HepG2 (cell line): ENCODE data around the gene CHST3.

Experiments
- ETV6 ChIP-seq: sonication (generic); formaldehyde crosslinking; conservative IDR thresholded peaks from 2 replicates; pipeline ENCODE4 v1.4.0; 2020; ENCODE audit warnings: missing genetic modification reagents
- POLR2A ChIP-seq, 2 experiments: IDR thresholded peaks; 2 replicates each; pipeline ENCODE4 v1.6.1; 2011; ENCODE audit warnings: low read depth in 2 of 2, low read length in 2 of 2, mild to moderate bottlenecking in 1 of 2, moderate library complexity in 1 of 2; ENCODE audit not compliant: insufficient read depth in 1 of 2
- ZNF207 ChIP-seq: fragments of 450-650 bp; IDR thresholded peaks from 2 replicates; pipeline ENCODE4 v1.6.1; 2016; ENCODE audit warnings: antibody characterized with exemption, borderline replicate concordance
- ZNF34 ChIP-seq: sonication (generic); formaldehyde crosslinking; IDR thresholded peaks from 2 replicates; pipeline ENCODE4 v1.4.0; 2020; ENCODE audit warnings: mild to moderate bottlenecking, missing genetic modification reagents, borderline replicate concordance
- TF ChIP-seq, protein P1 (sequence below): sonication (generic); formaldehyde crosslinking; IDR thresholded peaks from 2 replicates; pipeline ENCODE4 v1.5.0; 2020; ENCODE audit warnings: mild to moderate bottlenecking, missing genetic modification reagents, moderate library complexity
- TF ChIP-seq, protein P2 (sequence below): sonication (generic); formaldehyde crosslinking; conservative IDR thresholded peaks from 2 replicates; pipeline ENCODE4 v1.8.1; 2023; ENCODE audit warnings: missing genetic modification reagents
- TF ChIP-seq, protein P3 (sequence below): sonication (generic); formaldehyde crosslinking; IDR thresholded peaks from 2 replicates; pipeline ENCODE4 v1.5.0; 2020; ENCODE audit warnings: mild to moderate bottlenecking, missing genetic modification reagents
- TF ChIP-seq, protein P4 (sequence below): sonication (generic); formaldehyde crosslinking; IDR thresholded peaks from 2 replicates; pipeline ENCODE4; 2020; ENCODE audit warnings: missing genetic modification reagents, mild to moderate bottlenecking, borderline replicate concordance

DNA sequence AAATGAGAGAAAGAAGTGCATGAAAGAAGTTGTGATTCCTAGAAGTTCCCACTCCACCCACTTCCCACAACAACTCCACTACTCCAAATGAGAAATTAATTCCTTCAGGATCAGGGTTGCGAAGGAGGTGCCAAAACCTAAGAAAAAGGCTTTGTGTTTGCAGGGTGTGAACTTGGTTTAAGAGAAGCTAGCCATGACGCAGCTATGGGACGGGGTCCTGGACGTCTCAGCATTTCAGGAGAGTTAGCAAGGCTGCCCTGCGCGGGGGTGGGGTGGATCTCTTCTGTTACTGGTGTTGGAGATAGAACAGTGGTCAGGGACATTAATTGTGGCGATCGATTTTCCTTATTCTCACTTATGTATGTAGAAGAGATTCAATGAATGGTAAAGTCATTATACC, 61.2 kb downstream of the CHST3 start:
- TF ChIP-seq, protein P1, sequence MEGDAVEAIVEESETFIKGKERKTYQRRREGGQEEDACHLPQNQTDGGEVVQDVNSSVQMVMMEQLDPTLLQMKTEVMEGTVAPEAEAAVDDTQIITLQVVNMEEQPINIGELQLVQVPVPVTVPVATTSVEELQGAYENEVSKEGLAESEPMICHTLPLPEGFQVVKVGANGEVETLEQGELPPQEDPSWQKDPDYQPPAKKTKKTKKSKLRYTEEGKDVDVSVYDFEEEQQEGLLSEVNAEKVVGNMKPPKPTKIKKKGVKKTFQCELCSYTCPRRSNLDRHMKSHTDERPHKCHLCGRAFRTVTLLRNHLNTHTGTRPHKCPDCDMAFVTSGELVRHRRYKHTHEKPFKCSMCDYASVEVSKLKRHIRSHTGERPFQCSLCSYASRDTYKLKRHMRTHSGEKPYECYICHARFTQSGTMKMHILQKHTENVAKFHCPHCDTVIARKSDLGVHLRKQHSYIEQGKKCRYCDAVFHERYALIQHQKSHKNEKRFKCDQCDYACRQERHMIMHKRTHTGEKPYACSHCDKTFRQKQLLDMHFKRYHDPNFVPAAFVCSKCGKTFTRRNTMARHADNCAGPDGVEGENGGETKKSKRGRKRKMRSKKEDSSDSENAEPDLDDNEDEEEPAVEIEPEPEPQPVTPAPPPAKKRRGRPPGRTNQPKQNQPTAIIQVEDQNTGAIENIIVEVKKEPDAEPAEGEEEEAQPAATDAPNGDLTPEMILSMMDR (CRISPR knock-in tag) = no peak
- no peak for TF ChIP-seq ETV6 (CRISPR knock-in tag)
- TF ChIP-seq, protein P2, sequence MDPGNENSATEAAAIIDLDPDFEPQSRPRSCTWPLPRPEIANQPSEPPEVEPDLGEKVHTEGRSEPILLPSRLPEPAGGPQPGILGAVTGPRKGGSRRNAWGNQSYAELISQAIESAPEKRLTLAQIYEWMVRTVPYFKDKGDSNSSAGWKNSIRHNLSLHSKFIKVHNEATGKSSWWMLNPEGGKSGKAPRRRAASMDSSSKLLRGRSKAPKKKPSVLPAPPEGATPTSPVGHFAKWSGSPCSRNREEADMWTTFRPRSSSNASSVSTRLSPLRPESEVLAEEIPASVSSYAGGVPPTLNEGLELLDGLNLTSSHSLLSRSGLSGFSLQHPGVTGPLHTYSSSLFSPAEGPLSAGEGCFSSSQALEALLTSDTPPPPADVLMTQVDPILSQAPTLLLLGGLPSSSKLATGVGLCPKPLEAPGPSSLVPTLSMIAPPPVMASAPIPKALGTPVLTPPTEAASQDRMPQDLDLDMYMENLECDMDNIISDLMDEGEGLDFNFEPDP (CRISPR knock-in tag) = no peak
- TF ChIP-seq ZNF207 = no peak
- TF ChIP-seq, protein P3, sequence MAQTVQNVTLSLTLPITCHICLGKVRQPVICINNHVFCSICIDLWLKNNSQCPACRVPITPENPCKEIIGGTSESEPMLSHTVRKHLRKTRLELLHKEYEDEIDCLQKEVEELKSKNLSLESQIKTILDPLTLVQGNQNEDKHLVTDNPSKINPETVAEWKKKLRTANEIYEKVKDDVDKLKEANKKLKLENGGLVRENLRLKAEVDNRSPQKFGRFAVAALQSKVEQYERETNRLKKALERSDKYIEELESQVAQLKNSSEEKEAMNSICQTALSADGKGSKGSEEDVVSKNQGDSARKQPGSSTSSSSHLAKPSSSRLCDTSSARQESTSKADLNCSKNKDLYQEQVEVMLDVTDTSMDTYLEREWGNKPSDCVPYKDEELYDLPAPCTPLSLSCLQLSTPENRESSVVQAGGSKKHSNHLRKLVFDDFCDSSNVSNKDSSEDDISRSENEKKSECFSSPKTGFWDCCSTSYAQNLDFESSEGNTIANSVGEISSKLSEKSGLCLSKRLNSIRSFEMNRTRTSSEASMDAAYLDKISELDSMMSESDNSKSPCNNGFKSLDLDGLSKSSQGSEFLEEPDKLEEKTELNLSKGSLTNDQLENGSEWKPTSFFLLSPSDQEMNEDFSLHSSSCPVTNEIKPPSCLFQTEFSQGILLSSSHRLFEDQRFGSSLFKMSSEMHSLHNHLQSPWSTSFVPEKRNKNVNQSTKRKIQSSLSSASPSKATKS (CRISPR knock-in tag) = no peak
- no peak for TF ChIP-seq POLR2A (IDR thresholded peaks at IDR 0.05; ENCODE audit: insufficient read depth in 1 of 2, low read depth in 2 of 2, low read length in 2 of 2)
- TF ChIP-seq ZNF34 (CRISPR knock-in tag) = no peak
- TF ChIP-seq, protein P4, sequence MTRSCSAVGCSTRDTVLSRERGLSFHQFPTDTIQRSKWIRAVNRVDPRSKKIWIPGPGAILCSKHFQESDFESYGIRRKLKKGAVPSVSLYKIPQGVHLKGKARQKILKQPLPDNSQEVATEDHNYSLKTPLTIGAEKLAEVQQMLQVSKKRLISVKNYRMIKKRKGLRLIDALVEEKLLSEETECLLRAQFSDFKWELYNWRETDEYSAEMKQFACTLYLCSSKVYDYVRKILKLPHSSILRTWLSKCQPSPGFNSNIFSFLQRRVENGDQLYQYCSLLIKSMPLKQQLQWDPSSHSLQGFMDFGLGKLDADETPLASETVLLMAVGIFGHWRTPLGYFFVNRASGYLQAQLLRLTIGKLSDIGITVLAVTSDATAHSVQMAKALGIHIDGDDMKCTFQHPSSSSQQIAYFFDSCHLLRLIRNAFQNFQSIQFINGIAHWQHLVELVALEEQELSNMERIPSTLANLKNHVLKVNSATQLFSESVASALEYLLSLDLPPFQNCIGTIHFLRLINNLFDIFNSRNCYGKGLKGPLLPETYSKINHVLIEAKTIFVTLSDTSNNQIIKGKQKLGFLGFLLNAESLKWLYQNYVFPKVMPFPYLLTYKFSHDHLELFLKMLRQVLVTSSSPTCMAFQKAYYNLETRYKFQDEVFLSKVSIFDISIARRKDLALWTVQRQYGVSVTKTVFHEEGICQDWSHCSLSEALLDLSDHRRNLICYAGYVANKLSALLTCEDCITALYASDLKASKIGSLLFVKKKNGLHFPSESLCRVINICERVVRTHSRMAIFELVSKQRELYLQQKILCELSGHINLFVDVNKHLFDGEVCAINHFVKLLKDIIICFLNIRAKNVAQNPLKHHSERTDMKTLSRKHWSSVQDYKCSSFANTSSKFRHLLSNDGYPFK = no peak
